Keratinocyte (primary cell): Measurements from ENCODE around the gene ANKRD39. TPM values are rescaled to one million over a fixed set of nuclear protein-coding genes. Genes with fewer than 3 reads are reported as not detected.

Source experiments
- DNase-seq: peaks from one replicate; pipeline ENCODE4 v3.0.0-alpha.2; 2011; ENCODE audit warnings: low read depth, missing footprints, low spot score
- FAIRE-seq: peaks from 2 replicates; lab custom pipeline; 2011; peaks lifted over from hg19 to GRCh38; lab: Jason Lieb, UNC
- H2AFZ ChIP-seq: 2 replicates; pipeline ENCODE4 v1.6.0; 2012; ENCODE audit warnings: low read length, control low read depth, inconsistent platforms; ENCODE audit not compliant: control insufficient read depth
- H3K27ac ChIP-seq: 2 replicates; pipeline ENCODE4 v1.5.1; 2011; ENCODE audit warnings: low read length; ENCODE audit not compliant: control insufficient read depth, insufficient read depth
- H3K27me3 ChIP-seq: 3 replicates; pipeline ENCODE4 v1.6.0; 2011; ENCODE audit warnings: low read length; ENCODE audit not compliant: control insufficient read depth, insufficient read depth; ENCODE audit errors: extremely low read depth
- H3K36me3 ChIP-seq, 2 experiments: 2 replicates in 1 of 2; 3 replicates in 1 of 2; pipeline ENCODE4 v1.5.1; 2011; ENCODE audit warnings: low read length in 2 of 2, mild to moderate bottlenecking in 1 of 2; ENCODE audit not compliant: control insufficient read depth in 2 of 2, insufficient read depth in 2 of 2; ENCODE audit errors: extremely low read depth in 1 of 2
- H3K4me1 ChIP-seq: 3 replicates; pipeline ENCODE4 v1.5.1; 2011; ENCODE audit warnings: low read length; ENCODE audit not compliant: control insufficient read depth, insufficient read depth; ENCODE audit errors: extremely low read depth
- H3K4me2 ChIP-seq: 3 replicates; pipeline ENCODE4 v1.6.0; 2011; ENCODE audit warnings: low read depth, low read length; ENCODE audit not compliant: control insufficient read depth, insufficient read depth; ENCODE audit errors: extremely low read depth
- H3K4me3 ChIP-seq, 3 experiments: fragments of 200-600 bp in 1 of 3; sonication (generic) in 1 of 3; 2 replicates in 2 of 3; 3 replicates in 1 of 3; pipeline ENCODE4 v1.5.1; 2011 to 2016; ENCODE audit warnings: low read length in 3 of 3, mild to moderate bottlenecking in 3 of 3, control low read depth in 2 of 3, inconsistent platforms in 1 of 3, low read depth in 1 of 3, mixed read lengths in 1 of 3, mixed run types in 1 of 3, moderate library complexity in 1 of 3; ENCODE audit not compliant: control insufficient read depth in 2 of 3, insufficient read depth in 2 of 3; ENCODE audit errors: extremely low read depth in 1 of 3
- H3K79me2 ChIP-seq: 2 replicates; pipeline ENCODE4 v1.6.0; 2012; ENCODE audit warnings: low read length; ENCODE audit not compliant: control insufficient read depth, insufficient read depth
- H3K9ac ChIP-seq: 3 replicates; pipeline ENCODE4 v1.6.0; 2011; ENCODE audit warnings: low read length; ENCODE audit not compliant: control insufficient read depth, insufficient read depth; ENCODE audit errors: extremely low read depth
- H3K9me1 ChIP-seq: 3 replicates; pipeline ENCODE4 v1.6.0; 2011; ENCODE audit warnings: low read length; ENCODE audit not compliant: control insufficient read depth, insufficient read depth; ENCODE audit errors: extremely low read depth
- H3K9me3 ChIP-seq: 2 replicates; pipeline ENCODE4 v1.5.1; 2012; ENCODE audit warnings: low read depth, low read length; ENCODE audit not compliant: control insufficient read depth
- H4K20me1 ChIP-seq: 3 replicates; pipeline ENCODE4 v1.6.0; 2011; ENCODE audit warnings: low read length; ENCODE audit not compliant: control insufficient read depth, insufficient read depth; ENCODE audit errors: extremely low read depth
- EZH2 ChIP-seq: IDR thresholded peaks from one replicate; pipeline ENCODE4 v1.6.1; 2012; ENCODE audit warnings: inconsistent platforms, mild to moderate bottlenecking, low read length, moderate library complexity
- dilution Hi-C: fragments of 300-500 bp; cut with MboI; formaldehyde crosslinking; loops from one replicate; pipeline ENCODE4 v1.7.0; 2020; ENCODE audit warnings: low sequenced_read_pairs; ENCODE audit not compliant: extremely low pct_ligation_motif_present
- polyA plus RNA-seq, 5 experiments: library from polyadenylated mRNA; depleted of rRNA in 3 of 5; stranded (reverse) in 3 of 5; stranded (forward) in 1 of 5; unstranded in 1 of 5; fragments of >200 nt; gene quantifications; 1 replicate in 1 of 5; 2 replicates in 3 of 5; 3 replicates in 1 of 5; pipeline versions ENCODE4 v1.2.1 to v1.2.3, GENCODE V29; 2011 to 2012; ENCODE audit warnings: missing spikeins in 2 of 5, low read depth in 1 of 5, low replicate concordance in 1 of 5
- TF ChIP-seq, protein P1 (sequence below), 3 experiments: IDR thresholded peaks in 1 of 3; conservative IDR thresholded peaks in 1 of 3; optimal IDR thresholded peaks in 1 of 3; 2 replicates in 2 of 3; 3 replicates in 1 of 3; pipeline versions ENCODE3 to v1.5.1; 2011; ENCODE audit warnings: low read length in 3 of 3, mild to moderate bottlenecking in 3 of 3, moderate library complexity in 2 of 3, control low read depth in 1 of 3, inconsistent platforms in 1 of 3; ENCODE audit not compliant: insufficient read depth in 2 of 3; ENCODE audit errors: extremely low read depth in 1 of 3

The ANKRD39 gene
- polyA plus RNA-seq, 1 donor (not counting 4 experiments of a cell fraction or from before 2014, with no cell fraction given): 7.2 TPM

DNA sequence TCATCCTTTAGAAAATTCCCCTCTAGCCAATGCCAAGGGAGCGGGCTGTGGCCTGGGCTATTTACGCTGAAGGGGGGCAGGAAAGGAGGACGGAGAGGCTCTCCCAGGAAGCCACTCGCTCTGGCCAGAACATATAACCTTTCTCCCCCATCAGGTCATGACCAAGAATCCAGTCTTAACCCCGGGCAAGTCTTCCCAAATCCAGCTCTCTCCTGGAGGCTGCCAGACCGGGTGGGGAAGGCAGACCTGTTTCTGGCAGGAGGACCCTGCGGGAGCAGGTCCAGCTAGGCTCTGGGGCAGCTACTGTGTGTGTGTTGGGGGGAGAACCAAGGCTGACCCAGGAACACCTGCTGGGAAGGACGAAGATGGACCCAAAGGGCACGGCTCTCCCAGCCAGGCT, 25.5 kb upstream of the ANKRD39 start:
- no peak for FAIRE-seq
- H3K27ac ChIP-seq: no peak overlapping the region

DNA sequence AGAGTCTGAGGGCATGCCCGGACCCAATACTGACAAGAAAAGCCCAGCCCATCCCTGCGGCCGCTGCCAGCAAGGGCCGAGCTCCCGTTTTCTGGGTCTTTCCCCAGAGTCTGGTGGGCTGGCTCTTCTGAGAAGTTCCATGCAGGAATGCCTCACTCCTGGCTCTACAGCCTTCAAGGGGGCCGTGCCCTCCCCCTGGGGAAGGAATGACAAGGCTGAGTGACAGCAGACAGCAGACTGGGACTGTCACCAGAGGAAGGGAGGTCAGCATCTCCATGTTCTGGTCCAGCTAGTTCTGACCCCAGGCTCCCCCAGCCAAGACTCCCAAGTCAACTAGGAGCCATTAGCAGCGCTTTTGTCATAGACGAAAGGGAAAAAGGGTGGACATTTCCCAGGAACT, 25.1 kb upstream of the ANKRD39 start:
- no peaks in the 10 kb centered on the region for H3K36me3 ChIP-seq
- H3K27ac ChIP-seq: no peak overlapping the region
- no peaks in the 10 kb centered on the region for H4K20me1 ChIP-seq
- H3K27me3 ChIP-seq: peaks cover 3% of the 10 kb centered on the region
- H3K9ac ChIP-seq: peak overlapping the region; percentile 30
- no peak overlapping the region for H3K4me3 ChIP-seq
- dilution Hi-C loops: no loop called here
- H3K9me1 ChIP-seq: no peaks in the 10 kb centered on the region
- no peak for TF ChIP-seq EZH2
- TF ChIP-seq, protein P1, sequence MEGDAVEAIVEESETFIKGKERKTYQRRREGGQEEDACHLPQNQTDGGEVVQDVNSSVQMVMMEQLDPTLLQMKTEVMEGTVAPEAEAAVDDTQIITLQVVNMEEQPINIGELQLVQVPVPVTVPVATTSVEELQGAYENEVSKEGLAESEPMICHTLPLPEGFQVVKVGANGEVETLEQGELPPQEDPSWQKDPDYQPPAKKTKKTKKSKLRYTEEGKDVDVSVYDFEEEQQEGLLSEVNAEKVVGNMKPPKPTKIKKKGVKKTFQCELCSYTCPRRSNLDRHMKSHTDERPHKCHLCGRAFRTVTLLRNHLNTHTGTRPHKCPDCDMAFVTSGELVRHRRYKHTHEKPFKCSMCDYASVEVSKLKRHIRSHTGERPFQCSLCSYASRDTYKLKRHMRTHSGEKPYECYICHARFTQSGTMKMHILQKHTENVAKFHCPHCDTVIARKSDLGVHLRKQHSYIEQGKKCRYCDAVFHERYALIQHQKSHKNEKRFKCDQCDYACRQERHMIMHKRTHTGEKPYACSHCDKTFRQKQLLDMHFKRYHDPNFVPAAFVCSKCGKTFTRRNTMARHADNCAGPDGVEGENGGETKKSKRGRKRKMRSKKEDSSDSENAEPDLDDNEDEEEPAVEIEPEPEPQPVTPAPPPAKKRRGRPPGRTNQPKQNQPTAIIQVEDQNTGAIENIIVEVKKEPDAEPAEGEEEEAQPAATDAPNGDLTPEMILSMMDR (optimal IDR thresholded peaks at IDR 0.05 in 1 of 3, IDR thresholded peaks at IDR 0.05 in 1 of 3, conservative IDR thresholded peaks at IDR 0.05 in 1 of 3; ENCODE audit: extremely low read depth in 1 of 3, insufficient read depth in 2 of 3, low read length in 3 of 3): no peak
- H3K9me3 ChIP-seq: no peaks in the 10 kb centered on the region
- H2AFZ ChIP-seq: peak overlapping the region; percentile 87
- H3K4me2 ChIP-seq: peak overlapping the region; percentile 46
- DNase-seq (no peak), FAIRE-seq (no peak)
- peaks cover 47% of the 10 kb centered on the region for H3K4me1 ChIP-seq
- H3K79me2 ChIP-seq: no peaks in the 10 kb centered on the region

More for the DNA sequence above, 25.5 kb upstream of the ANKRD39 start:
- dilution Hi-C loops: no loop called here
- Histone ChIP-seq H3K4me2 (no peak overlapping the region), H2AFZ (no peak overlapping the region), H3K9me3 (no peaks in the 10 kb centered on the region), H3K4me1 (peaks cover 51% of the 10 kb centered on the region), H4K20me1 (no peaks in the 10 kb centered on the region), H3K9ac (no peak overlapping the region), H3K79me2 (no peaks in the 10 kb centered on the region), H3K4me3 (no peak overlapping the region), H3K9me1 (no peaks in the 10 kb centered on the region), H3K36me3 (no peaks in the 10 kb centered on the region), H3K27me3 (peaks cover 2% of the 10 kb centered on the region)
- TF ChIP-seq, protein P1 (optimal IDR thresholded peaks at IDR 0.05 in 1 of 3, IDR thresholded peaks at IDR 0.05 in 1 of 3, conservative IDR thresholded peaks at IDR 0.05 in 1 of 3; ENCODE audit: extremely low read depth in 1 of 3, insufficient read depth in 2 of 3, low read length in 3 of 3): no peak
- no peak for TF ChIP-seq EZH2
- no peak for DNase-seq
